Vagina (tissue), 2 donors: ENCODE data around the gene CLDN11.
A peak's percentile ranks its signal among the peaks of the same experiment; 100 is the strongest.

Experiments used
- CTCF ChIP-seq, 3 experiments: fragments of 450-650 bp in 2 of 3; fragments of 200-600 bp in 1 of 3; sonication (generic) in 1 of 3; IDR thresholded peaks; one replicate each; pipeline ENCODE4 v1.5.1; 2017 to 2019; ENCODE audit warnings: antibody characterized with exemption in 3 of 3, mild to moderate bottlenecking in 2 of 3, moderate library complexity in 2 of 3
- POLR2AphosphoS5 ChIP-seq, 2 donors: sonication (generic); formaldehyde crosslinking; IDR thresholded peaks; one replicate each; pipeline ENCODE4 v1.9.0; 2017; ENCODE audit warnings: antibody characterized with exemption in 2 of 2, mild to moderate bottlenecking in 2 of 2, low read depth in 1 of 2; ENCODE audit not compliant: insufficient read depth in 1 of 2

GRCh38 chr3:170475092-170475685, 56.5 kb downstream of the CLDN11 start:
- TF ChIP-seq POLR2AphosphoS5 (IDR thresholded peaks at IDR 0.05; ENCODE audit: insufficient read depth in 1 of 2, low read depth in 1 of 2): peak in 1 of 2 donors; percentile 22
- no peak for TF ChIP-seq CTCF (IDR thresholded peaks at IDR 0.05)
